HG02759 (cell line): ENCODE results near the gene FDX1.

ENCODE experiments used
- ATAC-seq: cut with Tn5 transposase; IDR thresholded peaks from one replicate; pipeline ENCODE4 v1.9.1; 2021; ENCODE audit warnings: mild to moderate bottlenecking, moderate library complexity; ENCODE audit not compliant: unreplicated experiment

FDX1 gene

DNA sequence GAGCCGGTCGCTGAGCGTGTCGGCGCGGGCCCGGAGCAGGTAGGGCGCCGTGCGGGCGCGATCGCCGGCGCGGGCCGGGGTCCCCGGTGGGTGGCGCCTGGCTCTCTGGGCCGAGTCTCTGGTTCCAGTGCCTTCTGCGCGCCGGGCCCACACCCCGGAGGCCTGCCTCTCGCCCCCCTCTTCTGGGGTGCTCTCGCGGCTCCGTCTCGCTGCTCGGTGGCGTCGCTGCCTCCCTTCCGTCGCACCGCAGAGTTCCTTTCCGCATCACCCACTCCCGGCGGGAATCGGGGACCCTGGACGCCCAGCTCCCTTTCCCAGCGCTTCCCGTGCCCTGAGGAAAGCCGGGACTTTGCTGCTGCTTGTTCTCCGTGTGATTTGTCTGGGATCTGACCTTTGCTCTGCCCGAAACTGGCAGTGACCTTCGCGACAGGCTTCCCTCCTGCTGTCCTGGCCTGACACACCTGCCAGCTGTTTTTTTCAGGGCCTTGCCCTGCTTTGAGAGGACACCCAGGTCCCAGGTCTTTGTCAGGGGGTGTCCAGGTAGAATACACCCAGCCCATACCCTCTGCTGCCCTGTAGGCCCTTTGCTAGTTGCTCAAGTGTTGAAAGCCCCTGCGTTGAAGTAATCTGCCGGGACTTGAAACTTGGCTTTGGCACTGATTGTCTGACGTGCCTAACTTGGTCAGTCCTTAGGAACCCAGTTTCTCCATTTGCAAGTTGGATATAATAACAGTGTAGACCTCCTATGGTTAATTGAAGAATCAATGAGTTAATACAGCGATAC lies 711 bp downstream of the FDX1 start:
- ATAC-seq = peak; percentile 44

DNA sequence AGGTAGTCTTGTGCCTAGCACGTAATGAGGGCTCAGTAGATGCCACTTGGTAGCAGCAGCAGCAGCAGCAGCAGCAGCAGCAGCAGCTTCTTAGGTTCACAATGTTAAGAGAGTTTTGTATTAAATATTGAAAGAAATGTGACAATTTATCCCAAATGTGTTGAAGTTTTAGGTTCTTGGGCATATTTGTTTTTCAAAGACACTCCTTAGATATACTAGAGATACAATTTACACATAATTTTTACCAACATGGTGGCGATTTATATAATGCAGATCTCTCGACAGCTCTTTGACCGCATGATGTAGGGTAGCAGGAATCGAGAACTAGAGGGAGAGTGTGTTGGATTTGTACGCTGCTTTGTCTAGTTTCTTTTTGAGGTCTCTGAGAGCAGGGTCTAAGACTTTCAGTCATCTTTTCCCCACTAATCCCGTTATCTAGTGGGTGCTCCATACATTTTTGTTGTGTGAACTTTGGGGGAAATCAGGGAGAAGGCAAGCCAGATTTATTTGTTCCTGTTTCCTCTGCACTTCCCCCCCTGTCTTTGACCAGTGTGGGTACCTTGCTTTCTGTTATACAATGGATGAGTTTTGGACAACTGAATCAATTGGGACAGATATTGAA lies 1.4 kb downstream of the FDX1 start:
- no peak for ATAC-seq

DNA sequence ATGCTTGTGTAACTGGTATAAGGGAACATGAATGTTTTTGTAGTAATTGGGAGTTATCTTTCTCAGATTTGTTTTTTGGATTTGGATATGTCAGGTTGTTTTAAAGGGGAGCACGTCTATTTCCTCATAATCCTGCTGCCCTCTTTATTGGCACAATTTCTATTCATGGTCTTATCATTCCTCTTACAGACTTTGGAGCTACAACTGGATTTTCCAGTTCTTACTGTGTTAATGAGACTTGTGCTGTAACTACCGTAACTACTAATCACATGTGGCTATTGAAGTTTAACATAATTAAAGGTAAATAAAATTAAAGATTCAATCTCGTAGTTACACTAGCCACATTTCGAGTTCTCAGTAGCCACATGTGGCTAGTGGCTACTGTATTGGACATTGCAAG lies 1.9 kb downstream of the FDX1 start:
- ATAC-seq = no peak

DNA sequence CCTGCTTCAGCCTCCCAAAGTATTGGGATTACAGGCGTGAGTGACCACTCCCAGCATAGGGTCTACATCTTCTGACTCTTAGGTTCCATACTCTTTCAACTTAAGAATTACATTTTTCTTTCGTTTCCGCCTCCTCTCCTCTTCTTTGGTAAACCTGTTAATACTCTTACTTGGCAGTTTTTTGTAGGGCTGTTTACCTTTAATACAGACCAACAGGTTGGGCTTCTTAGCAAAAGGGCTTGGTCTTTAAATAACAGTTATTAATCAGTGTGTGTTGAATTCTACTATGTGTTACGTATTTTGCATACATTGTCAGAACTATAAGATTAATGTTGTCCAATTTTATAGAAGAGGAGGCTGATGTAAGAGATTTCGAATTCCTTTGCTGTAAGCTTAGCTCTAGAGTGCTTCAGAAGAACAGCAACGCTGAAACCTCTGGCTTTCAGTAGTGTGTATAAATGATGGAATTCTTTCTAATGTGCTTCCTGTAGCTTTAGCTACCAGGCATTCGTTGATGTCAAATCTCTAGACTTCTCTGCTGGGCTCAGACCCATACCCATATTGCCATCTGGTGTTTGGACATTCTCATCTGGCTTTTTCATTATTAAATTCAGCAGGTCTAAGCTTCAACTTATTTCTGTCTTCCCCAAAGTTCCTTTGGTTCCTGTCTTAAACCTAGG lies 3.1 kb downstream of the FDX1 start:
- ATAC-seq = no peak

DNA sequence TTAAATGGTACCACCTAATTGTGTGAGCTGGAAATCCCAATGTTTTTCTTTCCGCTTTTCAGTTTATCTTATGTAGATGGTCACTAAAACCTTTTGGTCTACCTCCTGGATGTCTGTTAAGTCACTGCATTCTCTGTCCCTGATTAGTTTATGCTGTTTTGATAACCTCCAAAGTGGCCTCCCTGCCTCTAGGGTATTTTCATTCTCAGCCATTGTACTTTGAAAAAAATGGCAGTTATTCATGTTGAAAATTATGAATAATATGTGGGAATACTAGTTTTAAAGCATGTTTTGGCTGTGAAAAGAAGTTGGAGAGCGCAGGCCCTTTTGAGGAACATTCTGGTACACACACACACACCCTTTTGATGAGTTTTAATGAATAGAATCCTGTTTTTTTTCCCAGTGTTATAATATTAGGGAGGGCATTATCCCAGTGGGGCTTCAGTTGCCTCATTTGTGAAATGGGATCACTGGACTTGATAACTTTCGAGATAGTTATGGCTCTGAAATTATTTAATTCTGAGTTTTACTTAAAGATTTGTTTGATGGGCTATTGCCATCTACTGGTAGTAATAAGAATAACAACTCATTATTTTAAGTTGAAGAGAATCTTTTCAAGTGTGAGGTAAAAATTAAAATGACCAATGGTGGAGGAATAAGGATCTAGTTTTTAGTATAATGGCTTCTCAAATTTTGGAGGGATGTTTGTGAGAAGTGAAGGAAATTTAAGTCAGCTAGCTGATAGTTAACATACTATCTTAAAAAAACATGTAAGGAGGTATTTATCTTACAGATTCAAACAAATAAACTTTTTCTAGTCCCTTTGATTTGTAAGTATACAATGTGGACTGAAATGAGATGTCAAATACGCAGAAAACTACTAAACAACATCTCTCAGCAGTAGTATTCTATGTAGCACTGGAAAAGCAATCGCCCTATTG lies 3.9 kb downstream of the FDX1 start:
- no peak for ATAC-seq

DNA sequence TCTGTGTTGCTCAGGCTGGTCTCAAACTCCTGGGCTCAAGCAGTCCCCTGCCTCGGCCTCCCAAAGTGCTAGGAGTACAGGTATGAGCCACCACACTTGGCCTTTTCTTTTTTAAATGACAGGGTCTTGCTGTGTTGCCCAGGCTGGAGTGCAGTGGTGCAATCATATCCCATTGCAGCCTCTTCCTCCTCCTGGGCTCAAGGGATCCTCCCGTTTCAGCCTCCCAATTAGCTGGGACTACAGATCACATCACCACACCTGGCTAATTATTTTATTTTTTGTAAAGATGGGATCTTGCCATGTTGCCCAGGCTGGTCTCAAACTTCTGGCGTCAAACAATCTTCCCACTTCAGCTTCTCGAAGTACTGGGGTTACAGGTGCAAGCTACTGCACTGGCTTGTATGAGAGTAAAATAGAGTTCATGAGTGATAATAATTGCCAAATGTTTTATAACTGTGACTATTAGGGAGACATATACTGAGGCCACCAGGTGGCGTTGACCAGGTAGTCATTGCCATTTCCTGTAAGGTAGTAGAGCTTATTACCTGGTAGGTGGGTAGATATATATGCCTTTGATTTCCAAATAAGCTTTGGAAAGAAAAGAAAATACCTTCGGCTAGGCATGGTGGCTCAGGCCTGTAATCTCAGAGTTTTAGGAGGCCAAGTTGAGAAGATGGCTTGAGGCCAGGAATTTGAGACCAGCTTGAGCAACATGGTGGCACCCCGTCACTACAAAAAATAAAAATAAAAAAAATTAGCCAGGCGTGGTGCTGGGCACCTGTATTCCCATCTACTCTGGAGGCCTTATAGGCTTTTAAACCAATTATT lies 5.4 kb downstream of the FDX1 start:
- peak; percentile 23 for ATAC-seq

DNA sequence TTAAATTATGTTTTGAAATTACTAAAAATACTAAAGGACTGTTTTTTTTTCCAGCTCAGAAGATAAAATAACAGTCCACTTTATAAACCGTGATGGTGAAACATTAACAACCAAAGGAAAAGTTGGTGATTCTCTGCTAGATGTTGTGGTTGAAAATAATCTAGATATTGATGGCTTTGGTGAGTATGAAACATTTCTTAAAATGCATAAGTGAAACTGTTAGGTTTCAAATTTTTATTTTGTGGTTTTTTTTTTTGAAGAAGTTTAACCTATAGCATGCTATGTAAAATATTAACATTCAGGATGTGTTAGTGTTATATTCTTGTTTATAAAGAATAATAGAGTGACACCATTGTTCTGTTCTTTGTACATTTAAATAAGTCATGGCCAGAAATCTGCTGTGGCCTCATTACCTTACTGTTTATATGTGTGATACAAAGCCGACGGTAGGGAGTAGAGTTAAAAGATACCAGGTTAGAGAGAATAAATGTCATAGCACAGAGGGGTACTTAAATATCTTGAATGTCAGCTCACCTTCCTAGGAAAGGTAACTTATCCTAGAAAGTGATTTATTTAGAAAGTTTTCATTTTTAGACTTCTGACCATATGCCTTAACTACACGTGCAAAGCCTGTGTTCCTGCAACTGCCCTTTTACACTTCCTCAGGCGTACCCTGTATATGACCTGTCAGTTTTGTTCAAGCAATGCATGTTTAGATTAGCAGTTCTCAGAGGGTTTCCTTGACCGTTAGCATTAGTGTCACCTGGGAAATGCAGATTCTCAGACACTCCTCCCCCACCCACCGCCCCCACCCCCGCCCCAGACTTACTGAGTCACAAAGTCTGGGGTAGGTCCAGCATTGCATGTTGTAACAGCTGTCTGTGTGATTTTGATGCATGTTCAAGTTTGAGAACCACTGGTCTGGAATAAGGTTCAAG lies 6.3 kb downstream of the FDX1 start:
- peak; percentile 49 for ATAC-seq

DNA sequence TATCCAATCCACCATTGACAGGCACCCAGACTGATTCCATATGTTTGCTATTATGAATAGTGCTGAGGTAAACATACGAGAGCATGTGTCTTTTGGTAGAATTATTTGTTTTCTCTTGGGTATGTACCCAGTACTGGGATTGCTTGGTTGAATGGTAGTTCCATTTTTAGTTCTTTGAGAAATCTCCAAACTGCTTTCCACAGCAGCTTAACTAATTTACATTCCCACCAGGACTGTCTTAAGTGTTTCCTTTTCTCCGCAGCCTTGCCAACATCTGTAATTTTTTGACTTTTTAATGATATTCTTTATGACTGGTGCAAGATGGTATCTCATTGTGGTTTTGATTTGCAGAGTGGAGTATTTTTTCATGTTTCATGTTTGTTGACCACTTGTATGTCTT lies 8.3 kb downstream of the FDX1 start:
- no peak for ATAC-seq

DNA sequence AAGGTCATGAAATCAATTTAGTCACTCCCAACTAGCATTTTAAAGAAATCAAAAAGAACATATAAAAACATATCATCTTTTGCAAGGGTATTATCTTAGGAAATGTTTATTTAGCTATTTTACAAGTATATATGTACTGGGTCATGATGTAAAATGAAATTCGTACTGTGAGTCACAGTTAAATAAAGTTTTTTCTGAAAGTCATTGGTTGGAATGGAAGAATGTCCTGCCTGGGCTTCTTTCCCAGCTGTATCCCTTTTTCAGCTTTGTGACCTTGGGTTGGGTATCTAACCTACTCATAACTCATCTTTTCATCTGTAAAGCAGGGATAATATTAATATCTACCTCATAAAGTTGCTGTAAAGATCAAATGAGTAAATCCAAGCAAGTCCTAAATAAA lies 15.7 kb downstream of the FDX1 start:
- no peak for ATAC-seq

DNA sequence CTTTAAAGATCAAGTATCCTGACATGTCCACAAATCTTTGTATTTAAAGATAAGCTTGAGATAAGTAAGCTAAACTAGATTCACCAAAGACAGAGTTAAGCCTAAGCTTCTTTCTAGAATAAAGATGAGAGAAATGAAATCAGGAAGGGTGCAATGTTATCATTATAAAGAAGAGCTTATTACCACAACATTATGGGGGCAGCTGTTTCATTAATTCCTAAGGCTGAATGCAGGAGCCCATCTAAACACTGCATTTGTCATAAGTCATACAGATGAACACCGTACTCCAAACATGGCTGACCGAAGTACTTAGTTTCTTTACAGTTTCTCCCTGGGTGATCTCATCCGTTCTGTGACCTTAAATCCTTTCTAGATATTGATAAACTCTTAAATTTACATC lies 16.3 kb downstream of the FDX1 start:
- ATAC-seq = no peak

DNA sequence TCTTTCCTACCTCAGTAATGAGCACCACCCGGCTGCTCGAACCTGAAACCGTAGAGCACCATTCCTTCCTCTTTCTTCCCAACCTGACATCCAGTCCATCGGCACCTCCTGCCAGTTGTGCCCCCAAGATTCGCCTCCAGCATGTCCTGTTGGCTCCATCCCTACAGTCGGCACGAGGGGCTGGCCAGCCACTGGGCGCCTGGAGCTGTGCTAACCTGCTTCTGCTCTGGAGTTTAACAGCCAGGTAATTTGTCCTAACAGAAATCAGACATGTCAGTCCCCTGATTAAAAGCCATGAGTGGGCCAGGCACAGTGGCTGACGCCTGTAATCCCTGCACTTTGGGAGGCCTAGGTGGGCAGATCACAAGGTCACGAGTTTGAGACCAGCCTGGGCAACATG lies 16.8 kb downstream of the FDX1 start:
- no peak for ATAC-seq

DNA sequence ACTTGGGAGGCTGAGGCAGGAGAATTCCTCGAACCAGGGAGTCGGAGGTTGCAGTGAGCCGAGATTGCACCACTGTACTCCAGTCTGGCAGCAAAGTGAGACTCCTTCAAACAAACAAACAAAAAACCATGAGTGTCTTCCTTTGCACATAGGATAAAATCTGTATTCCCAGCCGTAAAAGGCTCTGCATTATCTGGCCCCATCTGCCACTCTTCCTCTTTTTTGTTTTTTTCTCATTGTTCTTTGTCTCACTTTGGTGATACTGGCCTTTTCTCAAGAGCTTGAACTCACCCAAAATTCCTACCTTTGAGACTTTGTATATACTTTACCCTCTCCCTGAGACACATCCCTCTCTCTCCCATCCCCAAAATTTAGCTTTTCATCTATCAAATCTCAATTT lies 17.6 kb downstream of the FDX1 start:
- no peak for ATAC-seq

DNA sequence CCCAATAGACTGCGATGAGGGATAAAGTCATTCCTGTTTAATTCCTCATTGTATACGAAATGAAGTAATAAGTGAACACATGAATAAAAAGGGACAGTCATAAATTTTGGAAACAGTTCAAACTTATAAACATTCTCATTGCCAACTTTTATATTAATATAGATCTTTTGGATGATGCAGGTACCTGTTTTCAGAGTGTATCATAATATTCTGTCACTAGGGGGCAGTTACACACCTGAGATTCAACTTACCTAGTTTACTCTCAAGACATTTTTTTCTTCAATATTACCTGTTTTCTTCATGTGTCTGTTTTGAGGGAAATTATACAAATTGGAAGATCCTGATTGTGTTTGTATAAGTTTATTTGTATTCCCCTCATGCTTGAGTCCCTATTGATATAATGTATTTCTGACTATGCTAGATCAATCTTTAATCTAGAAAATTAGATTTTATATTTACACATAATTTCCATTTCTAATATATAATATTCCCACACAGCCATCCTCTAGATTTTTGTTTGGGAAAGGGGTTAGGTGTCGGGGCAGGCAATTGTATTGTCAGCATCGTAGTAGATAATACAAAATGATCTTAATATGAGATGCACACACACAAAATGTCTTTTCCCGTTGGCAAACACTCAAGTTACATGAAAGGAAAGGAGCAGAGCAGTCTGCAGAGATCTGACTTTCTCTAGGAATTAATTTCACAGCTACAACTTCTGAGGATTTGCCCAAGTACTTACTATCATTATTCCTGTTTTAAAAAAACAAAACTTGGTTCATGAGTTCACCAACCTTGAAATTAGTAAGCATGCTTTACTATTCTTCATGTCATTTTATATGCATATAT lies 18.4 kb downstream of the FDX1 start:
- ATAC-seq = no peak

DNA sequence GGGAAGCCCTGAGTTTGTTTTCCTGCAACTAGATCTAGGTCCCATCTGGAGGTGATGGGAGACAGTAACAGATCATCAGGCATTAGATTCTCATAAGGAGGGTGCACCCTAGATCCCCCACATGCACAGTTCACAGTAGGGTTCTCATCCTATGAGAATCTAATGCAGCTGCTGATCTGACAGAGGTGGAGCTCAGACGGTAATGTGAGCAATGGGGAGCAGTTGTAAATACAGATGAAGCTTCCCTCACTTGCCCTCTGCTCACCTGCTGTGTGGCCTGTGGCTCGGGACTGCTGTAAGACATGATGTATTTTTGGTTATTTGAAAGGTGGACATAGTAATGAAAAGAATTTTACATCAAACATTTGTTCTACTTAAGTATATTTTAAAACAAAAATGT lies 20.5 kb downstream of the FDX1 start:
- ATAC-seq = no peak

DNA sequence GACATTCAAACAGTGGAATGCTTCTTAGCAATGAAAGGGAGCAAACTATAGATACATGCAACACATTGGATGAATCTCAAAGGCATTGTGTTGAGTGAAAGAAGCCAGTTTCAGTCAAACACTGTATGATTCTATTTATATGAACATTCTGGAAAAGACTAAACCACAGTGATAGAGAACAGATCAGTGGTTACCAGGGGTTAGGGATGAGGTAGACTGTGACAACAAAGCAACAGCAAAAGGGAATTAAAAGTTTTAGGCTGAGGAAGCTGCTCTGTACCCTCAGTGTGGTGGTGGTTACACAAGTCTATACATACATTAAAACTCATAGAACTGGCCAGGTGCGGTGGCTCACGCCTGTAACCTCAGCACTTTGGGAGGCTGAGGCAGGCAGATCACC lies 23.0 kb downstream of the FDX1 start:
- ATAC-seq = no peak

DNA sequence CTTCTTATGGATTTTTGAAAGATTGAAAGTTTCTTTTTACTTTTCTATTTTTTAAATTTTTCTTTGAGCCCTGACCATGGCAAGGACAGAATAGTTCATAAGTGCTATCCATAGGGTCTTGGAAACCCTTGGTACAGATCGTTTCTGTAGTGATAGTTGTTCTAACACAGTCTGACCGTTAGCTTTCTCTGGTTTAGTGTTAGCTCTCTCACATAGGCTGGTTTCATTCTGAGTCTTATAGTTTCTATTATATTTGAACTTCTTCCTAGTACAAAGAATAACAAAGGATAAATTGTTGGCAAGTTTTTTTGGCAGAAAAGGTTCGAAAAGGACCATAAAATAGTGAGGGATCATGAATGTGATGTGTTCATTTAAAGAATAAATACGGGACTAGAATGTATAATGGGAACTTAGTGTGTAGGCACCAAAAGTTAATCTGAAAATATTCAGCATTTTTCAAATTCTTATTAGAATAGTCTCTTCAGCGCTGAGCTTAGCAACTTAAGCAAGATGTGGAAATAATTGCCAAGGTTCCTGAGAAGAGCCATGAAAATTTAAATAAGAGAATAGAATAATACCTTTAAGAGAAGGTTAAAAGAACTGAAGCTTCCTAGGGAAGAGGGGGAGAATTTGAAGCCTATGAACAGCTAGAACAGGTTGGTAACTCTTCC lies 24.1 kb downstream of the FDX1 start:
- peak; percentile 69 for ATAC-seq

DNA sequence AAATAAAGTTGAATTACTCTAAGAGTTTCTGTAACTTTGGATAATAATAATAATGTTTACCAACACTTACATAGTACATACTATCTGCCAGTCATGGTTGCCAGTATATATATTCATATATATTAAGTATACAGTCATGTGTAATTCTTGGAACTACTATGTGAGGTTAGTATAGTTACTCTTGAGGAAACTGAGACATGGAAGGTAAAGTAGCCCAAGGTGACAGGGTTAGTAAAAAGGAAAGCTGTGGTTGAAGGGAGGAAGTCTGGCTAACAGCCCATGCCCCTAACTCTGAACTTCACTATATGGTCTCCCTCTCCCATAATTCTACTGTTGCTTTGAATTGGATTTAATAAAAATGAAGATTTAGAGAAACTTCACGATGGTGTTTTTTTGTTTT lies 24.9 kb downstream of the FDX1 start:
- ATAC-seq = peak; percentile 52

DNA sequence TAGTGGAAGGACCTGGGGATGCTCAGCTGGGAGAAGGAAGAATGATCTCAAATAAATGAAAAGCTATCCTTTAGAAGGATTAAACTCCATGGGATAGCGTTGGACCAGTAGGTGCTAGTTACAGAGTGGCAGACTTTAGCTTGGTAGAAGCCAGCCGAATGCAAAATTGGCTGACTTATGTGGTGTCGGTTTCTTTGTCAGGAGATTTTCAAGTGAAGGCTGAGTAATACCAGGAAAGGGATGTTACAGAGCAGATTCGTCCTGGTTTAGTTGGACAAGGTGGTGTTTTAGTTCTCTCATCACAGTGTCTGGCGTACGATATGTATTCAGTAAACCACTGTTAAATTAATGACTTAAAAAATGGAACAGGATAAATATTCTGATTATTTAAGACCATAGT lies 26.0 kb downstream of the FDX1 start:
- peak; percentile 68 for ATAC-seq
